A549 (cell line): ENCODE results near the gene MAGOH. TPM values are rescaled to one million over a fixed set of nuclear protein-coding genes. Genes with fewer than 3 reads are reported as not detected.

Experiments
- ATAC-seq, 2 experiments: fragments of 200-7000 bp in 1 of 2; fragments of >200 bp in 1 of 2; cut with Nextera tagmentation in 1 of 2; cut with Tn5 transposase in 1 of 2; 3 replicates each; pipeline versions ENCODE4 v1.8.0 to v1.9.1; 2018 to 2020; ENCODE audit warnings: mild to moderate bottlenecking in 1 of 2, moderate library complexity in 1 of 2
- CTCF ChIA-PET: fragments of 300-600 bp; sonication (Branson Sonifier 250); formaldehyde crosslinking; extraction: SDS; loops from one replicate; lab custom pipeline; 2021; ENCODE audit warnings: antibody characterized with exemption, inconsistent platforms; lab: Yijun Ruan, JAX
- POLR2A ChIA-PET: fragments of 350-600 bp; formaldehyde crosslinking; extraction: SDS; loops from one replicate; lab custom pipeline; 2021; ENCODE audit warnings: antibody characterized with exemption, inconsistent platforms; lab: Yijun Ruan, JAX
- DNase-seq, 2 experiments: peaks; one replicate each; pipeline versions ENCODE4 v3.0.0 to v3.0.0-alpha.2; 2011 to 2016; ENCODE audit warnings: low read depth in 1 of 2, low spot score in 1 of 2
- FAIRE-seq: peaks from 2 replicates; lab custom pipeline; 2011; peaks lifted over from hg19 to GRCh38; lab: Jason Lieb, UNC
- H3K27ac ChIP-seq, 2 experiments: fragments of >200 bp; sonication (Bioruptor Twin); formaldehyde crosslinking; 3 replicates each; pipeline ENCODE4 v1.5.1; 2016 to 2017
- H3K4me1 ChIP-seq: fragments of >200 bp; sonication (Bioruptor Twin); formaldehyde crosslinking; 3 replicates; pipeline ENCODE4 v1.6.1; 2016
- H3K4me2 ChIP-seq: fragments of >200 bp; sonication (Bioruptor Twin); formaldehyde crosslinking; 3 replicates; pipeline ENCODE4 v1.6.1; 2016
- H3K4me3 ChIP-seq: fragments of >200 bp; sonication (Bioruptor Twin); formaldehyde crosslinking; 3 replicates; pipeline ENCODE4 v1.5.1; 2016
- H3K9me3 ChIP-seq: fragments of >200 bp; sonication (Bioruptor Twin); formaldehyde crosslinking; 3 replicates; pipeline ENCODE4 v1.6.1; 2016
- BCL3 ChIP-seq: fragments of >200 bp; sonication (Bioruptor Twin); formaldehyde crosslinking; IDR thresholded peaks from 3 replicates; pipeline ENCODE4 v1.6.1; 2016
- BHLHE40 ChIP-seq: IDR thresholded peaks from 2 replicates; pipeline ENCODE4 v1.6.1; 2012; ENCODE audit warnings: low read depth, low read length, inconsistent platforms
- CBX2 ChIP-seq: fragments of 200-600 bp; sonication (generic); IDR thresholded peaks from 2 replicates; pipeline ENCODE4 v1.6.1; 2016; ENCODE audit warnings: low read depth, mild to moderate bottlenecking, borderline replicate concordance
- CBX8 ChIP-seq: fragments of 200-600 bp; sonication (generic); IDR thresholded peaks from 2 replicates; pipeline ENCODE4 v1.6.1; 2016
- CEBPB ChIP-seq, 2 experiments: fragments of >200 bp in 1 of 2; sonication (Bioruptor Twin) in 1 of 2; formaldehyde crosslinking in 1 of 2; IDR thresholded peaks; 2 replicates each; pipeline ENCODE4 v1.6.1; 2012 to 2016
- CHD2 ChIP-seq: fragments of 150-350 bp; IDR thresholded peaks from 2 replicates; pipeline ENCODE4 v1.6.1; 2014; ENCODE audit warnings: low read length; ENCODE audit not compliant: partially characterized antibody
- CHD4 ChIP-seq: fragments of 200-600 bp; sonication (generic); IDR thresholded peaks from 2 replicates; pipeline ENCODE4 v1.6.1; 2016; ENCODE audit warnings: antibody characterized with exemption, mild to moderate bottlenecking, borderline replicate concordance
- E2F6 ChIP-seq: IDR thresholded peaks from 2 replicates; pipeline ENCODE4 v1.6.1; 2012; ENCODE audit warnings: low read depth, borderline replicate concordance
- EHMT2 ChIP-seq: fragments of 200-600 bp; sonication (generic); IDR thresholded peaks from 2 replicates; pipeline ENCODE4 v1.6.1; 2016; ENCODE audit warnings: antibody characterized with exemption, low read depth, mild to moderate bottlenecking, moderate library complexity
- ESRRA ChIP-seq: fragments of 150-350 bp; IDR thresholded peaks from 2 replicates; pipeline ENCODE4 v1.6.1; 2014; ENCODE audit warnings: mild to moderate bottlenecking, low read length, borderline replicate concordance
- FOSB ChIP-seq: fragments of 250-450 bp; sonication (Bioruptor Pico); IDR thresholded peaks from 2 replicates; pipeline ENCODE4 v1.5.0; 2020; ENCODE audit warnings: mild to moderate bottlenecking, moderate library complexity
- FOSL2 ChIP-seq, 2 experiments: fragments of 450-650 bp in 1 of 2; fragments of >200 bp in 1 of 2; sonication (Bioruptor Twin) in 1 of 2; formaldehyde crosslinking; IDR thresholded peaks; 2 replicates each; pipeline versions ENCODE4 v1.5.0 to v1.6.1; 2016 to 2020; ENCODE audit warnings: mild to moderate bottlenecking in 1 of 2, moderate library complexity in 1 of 2
- FOXS1 ChIP-seq: fragments of 250-450 bp; sonication (Bioruptor Pico); IDR thresholded peaks from 2 replicates; pipeline ENCODE4 v1.5.0; 2020; ENCODE audit warnings: mild to moderate bottlenecking, moderate library complexity
- GATA3 ChIP-seq: IDR thresholded peaks from 2 replicates; pipeline ENCODE4 v1.6.1; 2012; ENCODE audit warnings: borderline replicate concordance
- HDAC2 ChIP-seq: fragments of 200-600 bp; sonication (generic); IDR thresholded peaks from 2 replicates; pipeline ENCODE4 v1.6.1; 2016
- HEYL ChIP-seq: fragments of 250-450 bp; sonication (Bioruptor Pico); IDR thresholded peaks from 2 replicates; pipeline ENCODE4 v1.8.0; 2021; ENCODE audit warnings: mild to moderate bottlenecking, moderate library complexity
- HOXB13 ChIP-seq: fragments of 250-450 bp; sonication (Bioruptor Pico); IDR thresholded peaks from 2 replicates; pipeline ENCODE4 v1.5.0; 2020; ENCODE audit warnings: low read depth, mild to moderate bottlenecking, moderate library complexity
- HOXB5 ChIP-seq: fragments of 250-450 bp; sonication (Bioruptor Pico); IDR thresholded peaks from 2 replicates; pipeline ENCODE4 v1.5.0; 2020; ENCODE audit warnings: mild to moderate bottlenecking, moderate library complexity
- JUN ChIP-seq, 2 experiments: fragments of >200 bp; sonication (Bioruptor Twin); formaldehyde crosslinking; IDR thresholded peaks; 2 replicates in 1 of 2; 3 replicates in 1 of 2; pipeline ENCODE4 v1.6.1; 2016 to 2017
- KDM1A ChIP-seq: fragments of 200-600 bp; sonication (generic); IDR thresholded peaks from 2 replicates; pipeline ENCODE4 v1.6.1; 2016; ENCODE audit warnings: low read depth, mild to moderate bottlenecking
- MAFK ChIP-seq: fragments of 450-650 bp; IDR thresholded peaks from 2 replicates; pipeline ENCODE4 v1.6.1; 2014; ENCODE audit not compliant: partially characterized antibody
- MYC ChIP-seq: IDR thresholded peaks from 2 replicates; pipeline ENCODE4 v1.6.1; 2012; ENCODE audit warnings: mild to moderate bottlenecking, inconsistent platforms, low read length, improper control_type of control experiment, borderline replicate concordance
- PHF8 ChIP-seq: fragments of 200-600 bp; sonication (generic); IDR thresholded peaks from 2 replicates; pipeline ENCODE4 v1.6.1; 2016; ENCODE audit warnings: low read depth, mild to moderate bottlenecking, antibody characterized with exemption, moderate library complexity, borderline replicate concordance
- POLR2A ChIP-seq: IDR thresholded peaks from 2 replicates; pipeline ENCODE4 v1.6.1; 2012; ENCODE audit warnings: mild to moderate bottlenecking, low read length
- POLR2AphosphoS2 ChIP-seq: conservative IDR thresholded peaks from 2 replicates; pipeline ENCODE4 v1.6.1; 2012; ENCODE audit warnings: low read length, improper control_type of control experiment, inconsistent platforms
- RARB ChIP-seq: fragments of 250-450 bp; sonication (Bioruptor Pico); IDR thresholded peaks from 2 replicates; pipeline ENCODE4 v1.8.0; 2021; ENCODE audit warnings: mild to moderate bottlenecking, moderate library complexity
- RCOR1 ChIP-seq: fragments of 150-350 bp; IDR thresholded peaks from 2 replicates; pipeline ENCODE4 v1.6.1; 2014; ENCODE audit warnings: antibody characterized with exemption, low read length, low read depth
- REST ChIP-seq: fragments of 200-600 bp; sonication (generic); IDR thresholded peaks from 2 replicates; pipeline ENCODE4 v1.6.1; 2016; ENCODE audit warnings: antibody characterized with exemption, mild to moderate bottlenecking, moderate library complexity
- TP53 ChIP-seq: fragments of 250-450 bp; sonication (Bioruptor Pico); IDR thresholded peaks from 2 replicates; pipeline ENCODE4 v1.5.0; 2021; ENCODE audit warnings: mild to moderate bottlenecking, moderate library complexity
- ZSCAN20 ChIP-seq: fragments of 250-450 bp; sonication (Bioruptor Pico); IDR thresholded peaks from 2 replicates; pipeline ENCODE4 v1.8.0; 2022; ENCODE audit warnings: mild to moderate bottlenecking, moderate library complexity
- WGBS: methylation state at CpG from one replicate; pipeline ENCODE4 v1.1.6; 2017; ENCODE audit errors: missing lambda C conversion rate; 5-methylcytosine and 5-hydroxymethylcytosine counted together
- polyA plus RNA-seq, 4 experiments: library from polyadenylated mRNA; depleted of rRNA in 3 of 4; stranded (reverse); fragments of >200 nt; fragmentation: RNase III in 1 of 4; extraction: RNeasy Plus Mini Kit Qiagen cat#74134 plus additional on column Dnase treatment in 1 of 4; gene quantifications; 2 replicates in 3 of 4; 3 replicates in 1 of 4; pipeline ENCODE4 v1.2.3, GENCODE V29; 2011 to 2017
- TF ChIP-seq, protein P1 (sequence below): fragments of >200 bp; sonication (Bioruptor Twin); formaldehyde crosslinking; IDR thresholded peaks from 3 replicates; pipeline ENCODE4 v1.5.1; 2016
- TF ChIP-seq, protein P2 (sequence below): fragments of >200 bp; sonication (Bioruptor Twin); formaldehyde crosslinking; IDR thresholded peaks from 2 replicates; pipeline ENCODE4 v1.6.1; 2016
- TF ChIP-seq, protein P3 (sequence below): IDR thresholded peaks from 2 replicates; pipeline ENCODE4 v1.6.1; 2012

The MAGOH gene
- polyA plus RNA-seq, 2 of the 4 experiments (the other 2 are of a cell fraction) = 80.2 to 139 TPM

DNA sequence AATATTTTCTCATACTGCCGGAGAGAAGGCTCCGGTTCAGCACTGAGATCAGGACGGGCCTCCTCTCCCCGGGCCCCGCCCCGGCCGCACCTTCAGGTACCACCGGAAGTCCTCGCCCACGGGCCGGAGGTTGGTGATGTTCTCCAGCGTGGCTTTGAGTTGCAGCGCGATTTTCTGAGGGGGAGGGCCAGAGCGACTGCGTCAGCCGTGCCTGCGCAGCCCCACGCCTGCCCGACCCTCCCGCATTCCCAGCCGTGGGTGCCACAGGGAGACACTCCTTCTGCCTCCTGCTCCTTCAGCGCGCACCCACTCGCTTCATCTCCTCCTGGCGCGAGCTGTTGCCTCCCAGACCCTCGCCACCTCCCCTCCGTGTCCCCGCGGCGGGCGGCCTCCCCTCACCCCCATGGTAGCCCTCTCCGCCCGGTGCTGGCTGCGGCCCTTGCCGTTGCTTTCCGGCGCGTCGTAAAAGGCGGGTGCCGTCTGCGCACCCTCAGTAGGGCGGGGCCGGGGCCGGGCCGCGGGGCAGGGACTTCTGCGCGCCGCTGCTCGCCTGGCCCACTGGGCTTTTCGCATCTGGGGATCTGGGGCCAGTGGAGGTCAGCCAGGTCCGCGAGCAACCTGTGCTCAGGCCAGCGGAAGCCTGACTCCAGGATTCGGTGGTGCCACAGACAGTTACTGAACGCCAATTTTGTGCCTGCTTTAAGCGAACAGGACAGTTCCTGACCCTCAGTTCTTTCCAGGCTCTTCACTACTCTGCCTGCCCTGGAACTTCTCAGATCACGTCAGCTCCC is 18.0 kb downstream of the MAGOH start, which contains the start of gene CZIB:
TSS of gene CZIB (minus strand) at position 464 of the 791 bp plus-strand sequence. CDS start at position 405, 59 bp downstream.
- Histone ChIP-seq H3K4me2 (peak within 1 kb of the TSS; percentile 87), H3K9me3 (no peaks in the 10 kb centered on the region), H3K4me3 (peak within 1 kb of the TSS; percentile 64), H3K4me1 (peaks cover 11% of the 10 kb centered on the region; the same call in 2 of the 3 replicates)
- POLR2A ChIA-PET = interaction anchor here (1.0 to 1.8 kb wide), 2 partner anchors 8 to 15 kb away, joined by 3 to 6 read pairs; no protein-coding TSS in a partner anchor
- no peak for FAIRE-seq
- 5% methylated on average over 18 of the region's 61 CpGs for WGBS
- CTCF ChIA-PET = interaction anchor here (0.6 kb wide), 1 partner anchor 232 kb away, joined by 3 read pairs; no protein-coding TSS in a partner anchor
- TF ChIP-seq REST (no peak), MYC (no peak), FOSB (CRISPR knock-in tag) (no peak), CBX2 (no peak), FOXS1 (no peak), HOXB5 (CRISPR knock-in tag) (no peak; the same call in 1 of the 2 replicates), E2F6 (peak; percentile 41; the same call in 1 of the 2 replicates), RARB (CRISPR knock-in tag) (no peak), CHD2 (no peak), KDM1A (no peak), HEYL (no peak), POLR2AphosphoS2 (no peak), CBX8 (no peak), RCOR1 (no peak), CEBPB (IDR thresholded peaks at IDR 0.05) (no peak), ZSCAN20 (no peak), CHD4 (no peak), MAFK (no peak), BHLHE40 (no peak), POLR2A (peak; percentile 72), EHMT2 (no peak), BCL3 (peak; percentile 92), ESRRA (no peak), JUN (IDR thresholded peaks at IDR 0.05) (peak; percentile 76 to 93; a peak in 4 of 5 replicates), HDAC2 (no peak), HOXB13 (CRISPR knock-in tag) (no peak), PHF8 (peak; percentile 96; the same call in 1 of the 2 replicates), TP53 (CRISPR knock-in tag) (no peak), FOSL2 (IDR thresholded peaks at IDR 0.05) (no peak), FOSL2 (CRISPR knock-in tag; IDR thresholded peaks at IDR 0.05) (no peak), GATA3 (0 out of 2 replicates have a peak, but pooled peaks have one; percentile 19)
- TF ChIP-seq, protein P1, sequence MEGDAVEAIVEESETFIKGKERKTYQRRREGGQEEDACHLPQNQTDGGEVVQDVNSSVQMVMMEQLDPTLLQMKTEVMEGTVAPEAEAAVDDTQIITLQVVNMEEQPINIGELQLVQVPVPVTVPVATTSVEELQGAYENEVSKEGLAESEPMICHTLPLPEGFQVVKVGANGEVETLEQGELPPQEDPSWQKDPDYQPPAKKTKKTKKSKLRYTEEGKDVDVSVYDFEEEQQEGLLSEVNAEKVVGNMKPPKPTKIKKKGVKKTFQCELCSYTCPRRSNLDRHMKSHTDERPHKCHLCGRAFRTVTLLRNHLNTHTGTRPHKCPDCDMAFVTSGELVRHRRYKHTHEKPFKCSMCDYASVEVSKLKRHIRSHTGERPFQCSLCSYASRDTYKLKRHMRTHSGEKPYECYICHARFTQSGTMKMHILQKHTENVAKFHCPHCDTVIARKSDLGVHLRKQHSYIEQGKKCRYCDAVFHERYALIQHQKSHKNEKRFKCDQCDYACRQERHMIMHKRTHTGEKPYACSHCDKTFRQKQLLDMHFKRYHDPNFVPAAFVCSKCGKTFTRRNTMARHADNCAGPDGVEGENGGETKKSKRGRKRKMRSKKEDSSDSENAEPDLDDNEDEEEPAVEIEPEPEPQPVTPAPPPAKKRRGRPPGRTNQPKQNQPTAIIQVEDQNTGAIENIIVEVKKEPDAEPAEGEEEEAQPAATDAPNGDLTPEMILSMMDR = no peak
- TF ChIP-seq, protein P2, sequence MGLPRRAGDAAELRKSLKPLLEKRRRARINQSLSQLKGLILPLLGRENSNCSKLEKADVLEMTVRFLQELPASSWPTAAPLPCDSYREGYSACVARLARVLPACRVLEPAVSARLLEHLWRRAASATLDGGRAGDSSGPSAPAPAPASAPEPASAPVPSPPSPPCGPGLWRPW = no peak
- TF ChIP-seq, protein P3, sequence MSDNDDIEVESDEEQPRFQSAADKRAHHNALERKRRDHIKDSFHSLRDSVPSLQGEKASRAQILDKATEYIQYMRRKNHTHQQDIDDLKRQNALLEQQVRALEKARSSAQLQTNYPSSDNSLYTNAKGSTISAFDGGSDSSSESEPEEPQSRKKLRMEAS = peak; percentile 87
- TF ChIP-seq, all 56 proteins: peak for 7
- ATAC-seq (peak; percentile 95), DNase-seq (peak; percentile 73 to 92)
- peak within 1 kb of the TSS; percentile 88 to 99 for H3K27ac ChIP-seq
